Loucy (cell line): ENCODE data around the gene OAS1.

Source experiments
- H2AFZ ChIP-seq: fragments of 200-600 bp; sonication (generic); 2 replicates; pipeline ENCODE4 v1.6.0; 2016; ENCODE audit warnings: antibody characterized with exemption, mild to moderate bottlenecking, low read length, moderate library complexity
- H3F3A ChIP-seq: fragments of 200-600 bp; 2 replicates; pipeline ENCODE4 v1.6.0; 2016; ENCODE audit warnings: antibody characterized with exemption, low read depth, mild to moderate bottlenecking
- H3K27me3 ChIP-seq: fragments of 200-600 bp; sonication (generic); 2 replicates; pipeline ENCODE4 v1.6.1; 2014; ENCODE audit warnings: low read length, mild to moderate bottlenecking; ENCODE audit not compliant: insufficient read depth, poor library complexity, severe bottlenecking
- H3K36me3 ChIP-seq: fragments of 200-600 bp; sonication (generic); 2 replicates; pipeline ENCODE4 v1.6.1; 2016; ENCODE audit warnings: low read length; ENCODE audit not compliant: insufficient read depth
- H3K4me1 ChIP-seq: fragments of 200-600 bp; sonication (generic); 2 replicates; pipeline ENCODE4 v1.5.1; 2014; ENCODE audit warnings: low read length, mild to moderate bottlenecking; ENCODE audit not compliant: insufficient read depth, poor library complexity, severe bottlenecking
- H3K4me2 ChIP-seq: fragments of 200-600 bp; sonication (generic); 2 replicates; pipeline ENCODE4 v1.6.0; 2014; ENCODE audit warnings: antibody characterized with exemption, low read length, low read depth, mild to moderate bottlenecking; ENCODE audit not compliant: poor library complexity, severe bottlenecking
- H3K4me3 ChIP-seq: fragments of 200-600 bp; sonication (generic); 2 replicates; pipeline ENCODE4 v1.5.1; 2014; ENCODE audit warnings: low read length, mild to moderate bottlenecking, mixed read lengths; ENCODE audit not compliant: poor library complexity, severe bottlenecking
- H3K79me2 ChIP-seq: fragments of 200-600 bp; sonication (generic); 2 replicates; pipeline ENCODE4 v1.6.1; 2014; ENCODE audit warnings: low read length; ENCODE audit not compliant: insufficient read depth
- H3K9ac ChIP-seq: fragments of 200-600 bp; sonication (generic); 2 replicates; pipeline ENCODE4 v1.6.0; 2014; ENCODE audit warnings: mild to moderate bottlenecking, low read depth, low read length, moderate library complexity; ENCODE audit not compliant: poor library complexity, severe bottlenecking
- H3K9me2 ChIP-seq: fragments of 200-600 bp; sonication (generic); replicated peaks from 2 replicates; pipeline ENCODE4 v1.6.1; 2016; ENCODE audit warnings: low read depth, low read length, mixed read lengths
- H3K9me3 ChIP-seq: fragments of 200-600 bp; sonication (generic); 2 replicates; pipeline ENCODE4 v1.6.1; 2014; ENCODE audit warnings: mild to moderate bottlenecking, antibody characterized with exemption, low read length, low read depth; ENCODE audit not compliant: insufficient read depth
- H4K20me1 ChIP-seq: fragments of 200-600 bp; sonication (generic); 2 replicates; pipeline ENCODE4 v1.6.0; 2014; ENCODE audit warnings: antibody characterized with exemption, low read length, mild to moderate bottlenecking; ENCODE audit not compliant: insufficient read depth, poor library complexity, severe bottlenecking
- EZH2phosphoT487 ChIP-seq: fragments of 200-600 bp; IDR thresholded peaks from 2 replicates; pipeline ENCODE4 v1.6.1; 2018; ENCODE audit warnings: antibody characterized with exemption, mild to moderate bottlenecking, moderate library complexity, borderline replicate concordance
- TF ChIP-seq, protein P1 (sequence below): fragments of 200-600 bp; sonication (generic); conservative IDR thresholded peaks from 2 replicates; pipeline ENCODE4 v1.5.1; 2014; ENCODE audit warnings: mild to moderate bottlenecking, antibody characterized with exemption, low read length

Gene OAS1

DNA sequence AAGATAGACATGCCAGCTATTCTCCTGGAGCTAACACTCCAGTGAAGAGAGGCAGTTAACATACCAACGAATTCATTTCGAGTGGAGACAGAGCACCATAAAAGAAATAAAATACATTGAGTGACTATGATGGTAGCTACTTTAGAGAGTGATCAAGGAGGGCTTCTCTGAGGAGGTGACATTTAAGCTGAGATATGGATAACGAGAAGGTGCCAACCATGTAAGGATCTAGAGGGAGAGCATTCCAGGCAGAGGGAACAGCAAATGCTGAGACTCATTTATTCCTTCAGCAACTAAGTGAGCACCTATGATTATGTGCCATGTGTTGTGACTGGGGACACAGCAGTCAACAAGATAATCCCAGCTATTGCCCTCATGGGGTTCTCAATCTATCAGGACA lies 28.3 kb upstream of the OAS1 start:
- H4K20me1 ChIP-seq, result no peaks in the 10 kb centered on the region
- no peaks in the 10 kb centered on the region for H3K36me3 ChIP-seq
- H3K9me3 ChIP-seq, result no peaks in the 10 kb centered on the region
- no peaks in the 10 kb centered on the region for H3K4me1 ChIP-seq
- no peaks in the 10 kb centered on the region for H3F3A ChIP-seq
- H3K4me3 ChIP-seq, result no peak overlapping the region
- no peaks in the 10 kb centered on the region for H3K9me2 ChIP-seq
- TF ChIP-seq, protein P1, sequence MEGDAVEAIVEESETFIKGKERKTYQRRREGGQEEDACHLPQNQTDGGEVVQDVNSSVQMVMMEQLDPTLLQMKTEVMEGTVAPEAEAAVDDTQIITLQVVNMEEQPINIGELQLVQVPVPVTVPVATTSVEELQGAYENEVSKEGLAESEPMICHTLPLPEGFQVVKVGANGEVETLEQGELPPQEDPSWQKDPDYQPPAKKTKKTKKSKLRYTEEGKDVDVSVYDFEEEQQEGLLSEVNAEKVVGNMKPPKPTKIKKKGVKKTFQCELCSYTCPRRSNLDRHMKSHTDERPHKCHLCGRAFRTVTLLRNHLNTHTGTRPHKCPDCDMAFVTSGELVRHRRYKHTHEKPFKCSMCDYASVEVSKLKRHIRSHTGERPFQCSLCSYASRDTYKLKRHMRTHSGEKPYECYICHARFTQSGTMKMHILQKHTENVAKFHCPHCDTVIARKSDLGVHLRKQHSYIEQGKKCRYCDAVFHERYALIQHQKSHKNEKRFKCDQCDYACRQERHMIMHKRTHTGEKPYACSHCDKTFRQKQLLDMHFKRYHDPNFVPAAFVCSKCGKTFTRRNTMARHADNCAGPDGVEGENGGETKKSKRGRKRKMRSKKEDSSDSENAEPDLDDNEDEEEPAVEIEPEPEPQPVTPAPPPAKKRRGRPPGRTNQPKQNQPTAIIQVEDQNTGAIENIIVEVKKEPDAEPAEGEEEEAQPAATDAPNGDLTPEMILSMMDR, result no peak
- H3K9ac ChIP-seq, result no peak overlapping the region
- H3K4me2 ChIP-seq, result no peak overlapping the region
- no peaks in the 10 kb centered on the region for H3K27me3 ChIP-seq
- no peaks in the 10 kb centered on the region for H3K79me2 ChIP-seq
- no peak overlapping the region for H2AFZ ChIP-seq

DNA sequence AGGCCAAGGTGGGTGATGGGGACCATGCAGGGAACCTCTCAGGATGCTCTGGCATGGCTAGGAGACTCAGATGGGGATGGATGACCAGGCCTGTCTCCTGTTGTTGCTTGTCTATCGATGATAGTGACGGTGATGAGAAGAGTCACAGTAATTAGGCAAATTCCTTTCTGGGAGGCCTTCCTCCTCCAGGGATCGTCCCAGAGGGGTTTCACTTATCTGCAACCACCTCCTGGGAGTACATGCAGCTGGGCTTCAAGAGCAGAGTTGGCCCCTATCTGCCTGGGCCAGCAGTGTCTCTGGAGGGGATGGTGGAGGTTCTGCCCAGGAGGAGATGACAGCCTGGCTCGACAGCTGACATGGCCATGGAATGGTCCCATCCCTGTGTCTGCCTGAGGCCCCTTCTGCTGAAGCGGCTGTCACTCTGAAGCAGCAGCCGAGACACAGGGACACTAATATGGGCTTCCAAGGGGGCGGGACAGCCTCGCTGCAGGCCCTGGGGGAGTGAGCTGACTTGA lies 27.5 kb upstream of the OAS1 start:
- Histone ChIP-seq H3K9me3 (no peaks in the 10 kb centered on the region), H2AFZ (no peak overlapping the region), H3K4me3 (no peak overlapping the region), H3K27me3 (no peaks in the 10 kb centered on the region), H3K9me2 (no peaks in the 10 kb centered on the region), H3K36me3 (no peaks in the 10 kb centered on the region), H3K4me1 (no peaks in the 10 kb centered on the region), H3F3A (no peaks in the 10 kb centered on the region), H3K79me2 (no peaks in the 10 kb centered on the region), H4K20me1 (no peaks in the 10 kb centered on the region), H3K4me2 (no peak overlapping the region), H3K9ac (no peak overlapping the region)
- TF ChIP-seq, protein P1, result no peak
- no peak for TF ChIP-seq EZH2phosphoT487

DNA sequence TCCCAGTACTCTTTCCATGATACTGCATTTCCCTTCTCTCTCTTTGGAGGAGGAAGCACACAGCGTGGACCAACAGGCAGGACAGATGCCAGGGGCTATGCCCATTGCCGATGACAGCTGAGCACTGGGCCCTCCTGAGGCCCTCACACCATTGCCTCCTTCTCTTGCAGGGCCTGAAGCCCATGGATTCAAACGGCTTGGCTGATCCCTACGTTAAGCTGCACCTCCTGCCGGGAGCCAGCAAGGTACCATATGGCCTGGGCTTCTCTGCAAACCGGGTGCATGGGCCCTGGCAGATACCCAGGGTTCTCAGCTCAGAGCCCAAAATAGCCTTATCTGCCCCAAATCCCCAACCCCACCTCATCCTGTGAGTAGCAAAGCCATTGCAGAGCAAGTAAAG lies 25.2 kb upstream of the OAS1 start:
- no peak overlapping the region for H3K4me3 ChIP-seq
- no peaks in the 10 kb centered on the region for H3F3A ChIP-seq
- no peak overlapping the region for H2AFZ ChIP-seq
- no peaks in the 10 kb centered on the region for H3K9me2 ChIP-seq
- no peaks in the 10 kb centered on the region for H3K79me2 ChIP-seq
- no peaks in the 10 kb centered on the region for H3K36me3 ChIP-seq
- no peaks in the 10 kb centered on the region for H4K20me1 ChIP-seq
- no peaks in the 10 kb centered on the region for H3K27me3 ChIP-seq
- no peak for TF ChIP-seq EZH2phosphoT487
- TF ChIP-seq, protein P1, result no peak
- no peak overlapping the region for H3K9ac ChIP-seq
- H3K4me2 ChIP-seq, result no peak overlapping the region
- no peaks in the 10 kb centered on the region for H3K9me3 ChIP-seq
- H3K4me1 ChIP-seq, result no peaks in the 10 kb centered on the region
